GM23338 (cell line): ENCODE measurements around the gene ADAM8. TPM values are rescaled to one million over a fixed set of nuclear protein-coding genes. Genes with fewer than 3 reads are reported as not detected.

Experiments used
- ATAC-seq: fragments of 200-7000 bp; cut with Tn5 transposase; 3 replicates; pipeline ENCODE4 v1.9.1; 2020
- DNase-seq: peaks from one replicate; pipeline ENCODE4 v3.0.0-alpha.2; 2015; ENCODE audit warnings: low spot score
- H2AFZ ChIP-seq: fragments of 200-600 bp; sonication (generic); 2 replicates; pipeline ENCODE4 v1.8.0; 2016; ENCODE audit warnings: antibody characterized with exemption, mild to moderate bottlenecking, moderate library complexity
- H3F3A ChIP-seq: fragments of 200-600 bp; sonication (generic); replicated peaks from 2 replicates; pipeline ENCODE4 v1.8.0; 2017; ENCODE audit warnings: antibody characterized with exemption, mixed run types, low read depth
- H3K27ac ChIP-seq: fragments of 200-600 bp; sonication (generic); 2 replicates; pipeline ENCODE4 v1.6.1; 2016; ENCODE audit warnings: low read depth
- H3K27me3 ChIP-seq: fragments of 200-600 bp; sonication (generic); 2 replicates; pipeline ENCODE4 v1.8.0; 2016; ENCODE audit warnings: mild to moderate bottlenecking, mixed run types, moderate library complexity; ENCODE audit not compliant: insufficient read depth
- H3K36me3 ChIP-seq: fragments of 200-600 bp; sonication (generic); 2 replicates; pipeline ENCODE4 v1.8.0; 2016; ENCODE audit warnings: mild to moderate bottlenecking; ENCODE audit not compliant: insufficient read depth
- H3K4me1 ChIP-seq: fragments of 200-600 bp; sonication (generic); 2 replicates; pipeline ENCODE4 v1.8.0; 2016; ENCODE audit warnings: mild to moderate bottlenecking, moderate library complexity; ENCODE audit not compliant: insufficient read depth
- H3K4me2 ChIP-seq: fragments of 200-600 bp; sonication (generic); 2 replicates; pipeline ENCODE4 v1.7.1; 2017; ENCODE audit warnings: mixed run types
- H3K4me3 ChIP-seq: fragments of 200-600 bp; sonication (generic); 2 replicates; pipeline ENCODE4 v1.6.1; 2016; ENCODE audit warnings: mixed run types
- H3K79me2 ChIP-seq: fragments of 200-600 bp; sonication (generic); replicated peaks from 2 replicates; pipeline ENCODE4 v1.8.0; 2017; ENCODE audit warnings: mild to moderate bottlenecking; ENCODE audit not compliant: insufficient read depth
- H3K9me2 ChIP-seq: fragments of 200-600 bp; sonication (generic); 2 replicates; pipeline ENCODE4 v1.8.0; 2017; ENCODE audit not compliant: insufficient read depth
- H4K20me1 ChIP-seq: fragments of 200-600 bp; sonication (generic); replicated peaks from 2 replicates; pipeline ENCODE4 v1.8.0; 2017; ENCODE audit warnings: mild to moderate bottlenecking; ENCODE audit not compliant: insufficient read depth
- H3K27ac Mint-ChIP-seq: 2 replicates; pipeline ENCODE4 v1.8.0; 2020; ENCODE audit warnings: inconsistent platforms, mild to moderate bottlenecking, moderate library complexity, mixed read lengths
- H3K27me3 Mint-ChIP-seq: 3 replicates; pipeline ENCODE4 v1.8.0; 2022; ENCODE audit warnings: low read depth, mild to moderate bottlenecking, moderate library complexity, mixed read lengths, inconsistent platforms; ENCODE audit not compliant: insufficient read depth, poor library complexity
- H3K36me3 Mint-ChIP-seq: 3 replicates; pipeline ENCODE4 v1.8.0; 2021; ENCODE audit warnings: low read depth, mild to moderate bottlenecking, inconsistent platforms, moderate library complexity, mixed read lengths
- H3K4me1 Mint-ChIP-seq: 3 replicates; pipeline ENCODE4 v1.8.0; 2020; ENCODE audit warnings: mild to moderate bottlenecking, inconsistent platforms, mixed read lengths
- H3K4me3 Mint-ChIP-seq: 3 replicates; pipeline ENCODE4 v1.8.0; 2021; ENCODE audit warnings: moderate library complexity, mild to moderate bottlenecking, inconsistent platforms, mixed read lengths
- H3K9me3 Mint-ChIP-seq: 3 replicates; pipeline ENCODE4 v1.8.0; 2020; ENCODE audit warnings: moderate library complexity, mild to moderate bottlenecking, inconsistent platforms, mixed read lengths
- CREB1 ChIP-seq: fragments of 250-450 bp; sonication (Bioruptor Pico); IDR thresholded peaks from 2 replicates; pipeline ENCODE4 v1.5.0; 2020; ENCODE audit warnings: low read depth, mild to moderate bottlenecking, moderate library complexity
- ETS1 ChIP-seq: IDR thresholded peaks from 2 replicates; pipeline ENCODE4 v1.6.1; 2016; ENCODE audit warnings: antibody characterized with exemption
- EZH2phosphoT487 ChIP-seq: fragments of 200-600 bp; sonication (generic); IDR thresholded peaks from one replicate; pipeline ENCODE4 v1.8.1; 2018; ENCODE audit warnings: antibody characterized with exemption; ENCODE audit not compliant: unreplicated experiment
- POLR2AphosphoS5 ChIP-seq: IDR thresholded peaks from 2 replicates; pipeline ENCODE4 v1.6.1; 2016; ENCODE audit warnings: antibody characterized with exemption, low read depth
- ZNF331 ChIP-seq: fragments of 250-450 bp; sonication (Bioruptor Pico); IDR thresholded peaks from 2 replicates; pipeline ENCODE4 v1.5.0; 2020; ENCODE audit warnings: low read depth, mild to moderate bottlenecking, moderate library complexity
- polyA plus RNA-seq: library from polyadenylated mRNA; unstranded; fragments of >200 nt; fragmentation: Nextera tagmentation; extraction: Ambion mirVana; gene quantifications from 2 replicates; pipeline ENCODE4 v1.2.1, GENCODE V29; 2016
- total RNA-seq: library from RNA; depleted of rRNA; stranded (reverse); fragments of >200 nt; shearing (Covaris generic); gene quantifications from 2 replicates; pipeline ENCODE4 v1.2.3, GENCODE V29; 2014
- TF ChIP-seq, protein P1 (sequence below): IDR thresholded peaks from one replicate; pipeline ENCODE4 v1.6.1; 2018; ENCODE audit warnings: antibody characterized with exemption; ENCODE audit not compliant: unreplicated experiment
- TF ChIP-seq, protein P2 (sequence below), 2 experiments: fragments of 200-600 bp in 1 of 2; sonication (generic) in 1 of 2; conservative IDR thresholded peaks; 2 replicates each; pipeline versions ENCODE4 v1.5.1 to v1.6.1; 2016 to 2017; ENCODE audit warnings: antibody characterized with exemption in 2 of 2, low read depth in 2 of 2, mild to moderate bottlenecking in 2 of 2, moderate library complexity in 1 of 2

Gene ADAM8
- total and polyA plus RNA-seq, 2 experiments from 2014 or later: 1.9 to 5.5 TPM

DNA sequence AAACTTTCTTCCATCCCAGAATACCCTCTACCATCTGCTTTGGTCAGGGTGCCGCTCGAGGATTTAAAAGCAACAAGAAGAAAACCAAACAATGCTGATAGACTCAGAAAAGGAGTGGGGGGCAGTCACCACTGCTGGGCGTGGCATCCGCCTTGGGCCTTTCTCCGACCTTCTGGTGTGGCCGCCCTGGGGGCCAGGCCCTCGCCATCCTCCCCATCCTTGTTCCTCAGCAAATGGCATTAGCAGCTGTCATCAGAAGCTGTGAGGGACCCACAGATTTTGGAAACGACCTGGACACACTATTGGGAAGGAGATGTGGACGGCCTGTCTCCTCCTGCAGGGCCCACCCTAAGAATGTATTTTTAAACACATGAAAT is 36.1 kb upstream of the ADAM8 start:
- peaks cover 2% of the 10 kb centered on the region; the same call in 1 of the 2 replicates for H3K4me1 ChIP-seq
- peaks cover 4% of the 10 kb centered on the region for H4K20me1 ChIP-seq
- DNase-seq (no peak), ATAC-seq (no peak)
- peaks cover 13% of the 10 kb centered on the region for H3F3A ChIP-seq
- no peak overlapping the region for H3K27ac ChIP-seq
- no peaks in the 10 kb centered on the region; the same call in 2 of the 3 replicates for H3K4me1 Mint-ChIP-seq
- H2AFZ ChIP-seq: no peak overlapping the region
- H3K27me3 Mint-ChIP-seq: peaks cover 13% of the 10 kb centered on the region
- no peaks in the 10 kb centered on the region for H3K9me2 ChIP-seq
- peaks cover 6% of the 10 kb centered on the region for H3K79me2 ChIP-seq
- no peak overlapping the region for H3K4me2 ChIP-seq
- peaks cover 22% of the 10 kb centered on the region for H3K36me3 Mint-ChIP-seq
- H3K27me3 ChIP-seq: no peaks in the 10 kb centered on the region
- peaks cover 5% of the 10 kb centered on the region; the same call in 1 of the 2 replicates for H3K36me3 ChIP-seq
- no peak overlapping the region for H3K4me3 ChIP-seq
- peaks cover 2% of the 10 kb centered on the region; the same call in 2 of the 3 replicates for H3K9me3 Mint-ChIP-seq
- no peak overlapping the region for H3K27ac Mint-ChIP-seq
- H3K4me3 Mint-ChIP-seq: no peak overlapping the region
- no peak for TF ChIP-seq EZH2phosphoT487

GRCh38 chr10:133312016-133312768 is 35.5 kb upstream of the ADAM8 start:
- H3K9me3 Mint-ChIP-seq: peaks cover 2% of the 10 kb centered on the region; the same call in 2 of the 3 replicates
- no peak overlapping the region for H3K27ac Mint-ChIP-seq
- peaks cover 5% of the 10 kb centered on the region; the same call in 1 of the 2 replicates for H3K36me3 ChIP-seq
- peaks cover under 1% of the 10 kb centered on the region for H3K4me1 Mint-ChIP-seq
- no peak overlapping the region for H3K4me3 Mint-ChIP-seq
- no peaks in the 10 kb centered on the region for H3K27me3 ChIP-seq
- no peak overlapping the region for H2AFZ ChIP-seq
- H3K27ac ChIP-seq: no peak overlapping the region
- DNase-seq (no peak), ATAC-seq (no peak)
- peaks cover 18% of the 10 kb centered on the region for H3F3A ChIP-seq
- peaks cover 22% of the 10 kb centered on the region for H3K36me3 Mint-ChIP-seq
- H4K20me1 ChIP-seq: peaks cover 7% of the 10 kb centered on the region
- peaks cover 8% of the 10 kb centered on the region; the same call in 1 of the 2 replicates for H3K4me1 ChIP-seq
- peaks cover 12% of the 10 kb centered on the region for H3K79me2 ChIP-seq
- H3K9me2 ChIP-seq: no peaks in the 10 kb centered on the region
- H3K4me3 ChIP-seq: no peak overlapping the region
- H3K27me3 Mint-ChIP-seq: peaks cover 13% of the 10 kb centered on the region
- no peak overlapping the region for H3K4me2 ChIP-seq
- TF ChIP-seq, protein P1, sequence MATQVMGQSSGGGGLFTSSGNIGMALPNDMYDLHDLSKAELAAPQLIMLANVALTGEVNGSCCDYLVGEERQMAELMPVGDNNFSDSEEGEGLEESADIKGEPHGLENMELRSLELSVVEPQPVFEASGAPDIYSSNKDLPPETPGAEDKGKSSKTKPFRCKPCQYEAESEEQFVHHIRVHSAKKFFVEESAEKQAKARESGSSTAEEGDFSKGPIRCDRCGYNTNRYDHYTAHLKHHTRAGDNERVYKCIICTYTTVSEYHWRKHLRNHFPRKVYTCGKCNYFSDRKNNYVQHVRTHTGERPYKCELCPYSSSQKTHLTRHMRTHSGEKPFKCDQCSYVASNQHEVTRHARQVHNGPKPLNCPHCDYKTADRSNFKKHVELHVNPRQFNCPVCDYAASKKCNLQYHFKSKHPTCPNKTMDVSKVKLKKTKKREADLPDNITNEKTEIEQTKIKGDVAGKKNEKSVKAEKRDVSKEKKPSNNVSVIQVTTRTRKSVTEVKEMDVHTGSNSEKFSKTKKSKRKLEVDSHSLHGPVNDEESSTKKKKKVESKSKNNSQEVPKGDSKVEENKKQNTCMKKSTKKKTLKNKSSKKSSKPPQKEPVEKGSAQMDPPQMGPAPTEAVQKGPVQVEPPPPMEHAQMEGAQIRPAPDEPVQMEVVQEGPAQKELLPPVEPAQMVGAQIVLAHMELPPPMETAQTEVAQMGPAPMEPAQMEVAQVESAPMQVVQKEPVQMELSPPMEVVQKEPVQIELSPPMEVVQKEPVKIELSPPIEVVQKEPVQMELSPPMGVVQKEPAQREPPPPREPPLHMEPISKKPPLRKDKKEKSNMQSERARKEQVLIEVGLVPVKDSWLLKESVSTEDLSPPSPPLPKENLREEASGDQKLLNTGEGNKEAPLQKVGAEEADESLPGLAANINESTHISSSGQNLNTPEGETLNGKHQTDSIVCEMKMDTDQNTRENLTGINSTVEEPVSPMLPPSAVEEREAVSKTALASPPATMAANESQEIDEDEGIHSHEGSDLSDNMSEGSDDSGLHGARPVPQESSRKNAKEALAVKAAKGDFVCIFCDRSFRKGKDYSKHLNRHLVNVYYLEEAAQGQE: no peak
- no peak for TF ChIP-seq ETS1
- TF ChIP-seq CREB1 (CRISPR knock-in tag): no peak
- TF ChIP-seq, protein P2, sequence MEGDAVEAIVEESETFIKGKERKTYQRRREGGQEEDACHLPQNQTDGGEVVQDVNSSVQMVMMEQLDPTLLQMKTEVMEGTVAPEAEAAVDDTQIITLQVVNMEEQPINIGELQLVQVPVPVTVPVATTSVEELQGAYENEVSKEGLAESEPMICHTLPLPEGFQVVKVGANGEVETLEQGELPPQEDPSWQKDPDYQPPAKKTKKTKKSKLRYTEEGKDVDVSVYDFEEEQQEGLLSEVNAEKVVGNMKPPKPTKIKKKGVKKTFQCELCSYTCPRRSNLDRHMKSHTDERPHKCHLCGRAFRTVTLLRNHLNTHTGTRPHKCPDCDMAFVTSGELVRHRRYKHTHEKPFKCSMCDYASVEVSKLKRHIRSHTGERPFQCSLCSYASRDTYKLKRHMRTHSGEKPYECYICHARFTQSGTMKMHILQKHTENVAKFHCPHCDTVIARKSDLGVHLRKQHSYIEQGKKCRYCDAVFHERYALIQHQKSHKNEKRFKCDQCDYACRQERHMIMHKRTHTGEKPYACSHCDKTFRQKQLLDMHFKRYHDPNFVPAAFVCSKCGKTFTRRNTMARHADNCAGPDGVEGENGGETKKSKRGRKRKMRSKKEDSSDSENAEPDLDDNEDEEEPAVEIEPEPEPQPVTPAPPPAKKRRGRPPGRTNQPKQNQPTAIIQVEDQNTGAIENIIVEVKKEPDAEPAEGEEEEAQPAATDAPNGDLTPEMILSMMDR (conservative IDR thresholded peaks at IDR 0.05; ENCODE audit: low read depth in 2 of 2): no peak
- no peak for TF ChIP-seq ZNF331 (CRISPR knock-in tag)
- no peak for TF ChIP-seq POLR2AphosphoS5
